SW480 (cell line): ENCODE measurements around the gene NTRK3.

Experiments
- DNase-seq: peaks from one replicate; pipeline ENCODE4 v3.0.0-alpha.2; 2016; ENCODE audit warnings: low spot score

The NTRK3 gene

DNA sequence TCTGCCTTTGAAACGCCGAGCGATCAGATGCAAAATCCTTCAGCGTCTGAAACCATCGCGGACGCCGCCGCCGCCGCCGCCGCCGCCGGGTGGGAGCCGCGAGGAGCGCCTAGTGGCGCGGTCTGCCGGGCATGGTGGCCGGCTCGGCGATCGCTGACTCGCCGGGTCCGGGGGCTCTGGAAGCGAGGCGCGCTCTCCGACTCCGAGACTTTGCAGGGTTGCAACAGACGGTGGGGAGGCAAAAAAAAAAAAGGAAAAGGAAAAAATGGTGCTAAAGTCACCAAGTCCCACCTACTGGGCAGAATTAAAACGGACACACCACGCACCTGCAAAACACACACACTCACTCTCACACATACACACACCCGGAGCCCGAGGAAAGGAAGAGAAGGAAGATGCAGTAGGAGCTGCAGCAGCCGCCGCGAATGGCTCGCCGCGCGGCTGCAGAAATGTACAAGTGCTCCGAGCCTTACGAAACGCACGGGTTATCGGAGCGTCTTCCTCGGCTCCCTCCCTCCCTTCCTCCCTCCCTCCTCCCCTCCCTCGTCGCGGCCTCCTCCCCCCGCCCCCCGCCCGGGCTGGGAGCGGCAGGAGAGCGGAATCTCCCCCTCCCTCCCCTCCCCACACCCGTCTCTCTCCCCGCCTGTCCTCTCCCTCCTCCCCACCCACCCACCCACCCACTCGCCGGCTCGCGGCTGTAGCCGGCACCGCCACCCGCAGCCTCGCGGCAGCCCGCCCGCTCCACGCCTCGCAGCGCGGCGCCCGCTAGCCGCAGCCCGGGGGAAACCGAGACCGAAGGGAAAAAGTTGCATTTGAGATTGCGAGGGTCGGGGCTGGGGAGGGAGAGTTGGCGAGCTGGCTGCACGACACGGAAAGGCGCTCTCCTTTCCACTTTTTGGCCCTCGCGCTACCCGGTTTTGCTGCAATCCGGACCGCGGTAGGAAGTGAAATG is at the start of gene NTRK3:
NTRK3 (minus strand) TSS at position 461 of the 952 bp plus-strand sequence. CDS start 586 bp downstream, outside the sequence.
- no peak for DNase-seq

DNA sequence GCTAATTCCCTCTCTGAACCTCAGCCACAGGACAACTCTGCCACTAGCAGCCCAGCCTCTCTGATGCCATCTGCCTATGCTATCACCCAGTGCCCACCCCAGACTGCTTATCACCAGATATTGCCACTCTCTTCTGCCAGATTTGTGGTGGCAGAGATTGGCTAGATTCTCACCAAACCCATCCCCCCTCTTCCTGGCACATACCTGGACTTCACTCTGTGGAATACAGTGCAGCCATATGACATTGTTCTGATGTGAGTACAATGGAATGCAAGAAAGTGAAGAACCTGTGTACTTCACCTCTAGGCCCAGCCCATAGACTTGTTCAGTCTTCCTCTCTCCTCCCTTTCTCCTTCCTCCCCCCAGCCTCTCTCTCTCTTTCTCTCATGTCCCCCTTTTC is 46.9 kb upstream of the NTRK3 start:
- DNase-seq: no peak

DNA sequence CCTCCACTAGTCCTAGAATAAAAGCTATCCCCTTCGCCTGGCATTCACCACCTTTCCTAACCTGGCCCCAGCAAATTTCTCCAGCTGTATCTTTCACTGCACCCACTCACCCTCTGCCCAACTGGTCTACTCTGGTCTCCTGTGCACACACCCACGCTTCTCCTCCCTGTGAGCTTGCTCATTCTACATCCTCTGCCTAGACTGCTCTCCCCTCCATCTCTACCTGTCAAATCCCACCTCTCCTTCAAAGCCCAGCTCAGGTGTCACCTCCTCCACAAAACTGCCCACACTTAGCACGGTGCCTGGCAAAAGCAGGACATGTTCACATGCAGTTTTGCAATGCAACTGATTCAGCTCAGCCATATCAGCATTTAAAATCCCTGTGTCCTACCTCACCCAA is 45.8 kb upstream of the NTRK3 start:
- DNase-seq: no peak

DNA sequence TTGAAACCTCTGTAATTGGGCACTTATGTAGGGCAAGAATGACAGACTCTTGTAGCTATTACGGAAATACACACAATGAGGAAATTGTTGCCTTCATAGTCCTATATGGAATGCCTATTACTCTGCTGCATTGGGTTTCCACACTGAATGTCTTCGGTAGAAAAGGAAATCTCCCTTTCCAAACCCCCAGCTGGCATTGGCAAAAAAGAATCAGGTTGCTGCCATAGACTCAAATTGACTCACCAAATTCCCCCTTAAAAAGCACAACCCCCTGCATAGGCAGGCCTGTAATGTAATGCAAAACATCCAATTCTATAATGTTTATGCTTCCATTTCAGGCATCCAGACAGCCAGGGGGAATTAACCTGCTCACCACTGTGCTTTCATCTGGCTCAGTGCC is 44.8 kb upstream of the NTRK3 start:
- DNase-seq: no peak

DNA sequence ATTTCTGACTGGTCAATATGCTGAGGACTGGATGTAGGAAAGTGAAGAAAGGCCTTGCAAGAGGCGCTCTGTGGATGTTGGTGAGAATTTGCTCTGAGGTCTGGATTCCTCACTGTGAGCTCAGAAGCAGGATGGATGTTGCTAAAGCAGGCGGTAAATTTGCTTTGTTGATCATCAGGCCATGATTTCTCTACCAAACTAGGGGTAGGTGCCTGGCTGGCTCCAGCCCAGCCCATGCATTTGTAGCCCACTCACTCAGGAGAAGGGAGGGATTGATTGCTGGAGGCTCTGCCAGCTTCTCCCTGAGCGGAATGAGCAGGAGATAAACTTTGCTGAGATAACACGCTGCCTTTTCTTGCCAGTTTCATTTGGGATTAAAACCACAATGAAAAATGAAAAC is 44.3 kb upstream of the NTRK3 start:
- no peak for DNase-seq

DNA sequence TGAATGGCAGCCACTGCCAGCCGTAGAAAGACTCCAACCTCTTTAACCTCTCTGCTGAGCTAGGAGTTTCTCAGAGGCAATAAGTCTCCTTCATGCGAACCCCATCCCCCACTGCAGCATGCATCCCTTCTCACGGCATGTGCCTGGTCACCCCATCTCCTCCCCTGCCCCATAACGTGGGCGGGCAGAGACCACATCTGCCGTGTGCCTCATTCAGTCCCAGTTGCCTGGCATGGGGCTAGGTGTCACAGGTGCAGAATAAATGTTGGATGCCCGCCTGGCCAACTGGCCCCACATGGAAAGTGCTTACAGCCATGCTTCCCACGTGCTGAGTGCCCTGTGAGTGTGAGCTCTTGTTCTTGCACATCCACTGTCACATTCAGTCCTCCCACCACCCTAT is 43.5 kb upstream of the NTRK3 start:
- DNase-seq: no peak

DNA sequence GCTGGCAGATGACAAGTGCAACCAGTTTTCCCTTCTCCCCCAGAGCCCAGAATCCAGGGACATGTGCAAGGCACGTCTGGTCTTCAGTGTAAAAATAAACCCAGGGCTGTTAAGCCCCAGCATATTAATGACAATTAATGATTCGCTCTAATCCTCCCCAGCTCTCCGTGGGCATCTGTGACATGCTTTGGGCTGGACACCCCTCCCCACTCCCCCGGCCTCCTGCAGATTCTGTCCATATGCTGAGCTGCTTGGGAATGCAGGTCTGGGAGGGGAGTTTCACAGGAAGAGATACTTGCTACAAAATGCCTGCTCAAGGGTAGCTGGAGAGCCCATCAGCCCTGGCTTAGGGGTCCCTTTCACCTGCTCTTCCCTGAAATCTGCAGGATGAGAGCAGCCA is 43.0 kb upstream of the NTRK3 start:
- DNase-seq: no peak

DNA sequence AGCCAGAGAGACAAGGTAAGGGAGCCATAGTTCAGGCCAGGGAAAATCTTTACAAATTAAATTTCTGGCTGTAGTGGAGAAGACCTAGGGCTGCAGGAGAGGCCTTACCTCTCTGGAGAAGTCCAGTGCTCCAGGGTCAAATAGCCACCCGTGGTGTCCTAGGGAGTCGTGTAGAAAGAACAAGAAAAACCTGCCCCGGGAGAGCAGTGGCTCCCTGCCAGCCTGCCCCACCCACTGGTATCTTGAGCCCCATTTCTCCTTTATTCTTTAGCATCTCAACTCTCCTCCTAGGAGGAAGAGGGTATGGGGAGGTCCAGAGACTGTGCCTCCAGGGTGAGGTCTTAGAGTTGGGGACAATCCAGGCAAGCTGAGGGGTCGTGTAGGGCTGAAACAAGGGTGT is 32.1 kb upstream of the NTRK3 start:
- no peak for DNase-seq

DNA sequence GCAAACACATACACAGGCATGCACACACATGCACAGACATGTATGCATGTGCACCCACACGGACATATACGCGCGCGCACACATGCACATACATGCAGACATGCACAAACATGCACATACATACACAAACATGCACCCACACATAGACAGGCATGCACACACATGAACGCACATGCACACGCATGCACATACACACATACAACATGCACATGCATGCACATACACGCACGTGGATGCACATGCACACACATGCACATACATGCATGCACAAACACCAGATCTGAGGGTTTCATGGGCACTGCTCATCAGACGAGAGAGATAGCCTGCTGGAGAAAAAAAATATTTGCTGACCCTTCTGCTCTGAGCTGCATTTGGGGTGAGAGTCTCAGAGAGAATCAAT is 31.7 kb upstream of the NTRK3 start:
- no peak for DNase-seq

DNA sequence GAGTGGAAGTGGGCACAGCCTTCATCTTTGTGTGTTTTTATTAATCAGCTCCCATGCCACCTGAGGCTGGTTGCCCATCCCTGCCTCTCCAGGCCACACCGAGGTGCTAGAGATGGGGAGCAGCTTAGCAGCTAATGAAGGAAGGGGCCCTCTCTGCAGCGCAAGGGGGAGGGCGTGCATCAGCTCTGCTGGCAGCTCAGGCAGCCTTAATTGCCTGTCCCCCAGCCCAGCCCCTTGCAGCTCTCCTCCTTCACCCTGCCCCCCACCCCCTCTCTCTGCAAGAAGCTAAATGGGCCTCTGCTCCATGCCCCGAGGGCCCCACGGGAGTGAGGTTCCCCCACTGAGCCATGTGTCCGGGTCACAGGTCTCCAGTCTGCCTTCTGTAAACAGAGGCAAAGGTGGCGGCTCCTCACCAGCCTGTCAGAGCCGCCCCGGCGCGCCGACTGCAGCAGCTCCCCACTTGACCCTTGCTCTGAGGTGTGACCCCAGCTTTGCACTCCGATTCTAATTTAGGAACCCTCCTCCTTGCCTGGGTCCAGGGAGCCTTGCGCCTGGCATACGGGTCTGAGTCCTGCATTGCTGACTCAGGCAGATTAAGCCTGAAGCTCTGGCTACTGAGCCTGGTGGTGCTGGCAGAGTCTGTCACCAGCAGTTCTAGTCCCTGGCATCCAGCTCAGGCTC is 27.9 kb upstream of the NTRK3 start:
- no peak for DNase-seq

DNA sequence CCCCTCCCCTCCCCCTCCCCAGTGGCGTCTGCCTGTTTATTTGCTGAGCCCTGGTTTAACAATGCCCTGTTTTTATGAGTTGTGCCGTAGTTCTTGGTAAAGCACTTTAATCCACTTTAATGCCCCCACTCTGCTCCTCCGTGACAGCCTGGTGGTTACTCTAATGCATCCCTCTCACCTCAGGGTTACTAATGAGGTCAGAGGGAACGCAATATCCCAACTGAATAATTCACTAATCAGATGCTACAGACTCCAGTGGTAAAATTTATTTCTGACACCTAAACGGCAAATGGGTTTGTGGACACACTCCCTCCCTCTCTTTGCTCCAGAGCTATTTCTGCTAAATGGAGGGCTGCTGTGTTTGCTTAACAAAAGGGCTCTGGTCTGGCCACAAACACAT is 26.1 kb upstream of the NTRK3 start:
- no peak for DNase-seq

DNA sequence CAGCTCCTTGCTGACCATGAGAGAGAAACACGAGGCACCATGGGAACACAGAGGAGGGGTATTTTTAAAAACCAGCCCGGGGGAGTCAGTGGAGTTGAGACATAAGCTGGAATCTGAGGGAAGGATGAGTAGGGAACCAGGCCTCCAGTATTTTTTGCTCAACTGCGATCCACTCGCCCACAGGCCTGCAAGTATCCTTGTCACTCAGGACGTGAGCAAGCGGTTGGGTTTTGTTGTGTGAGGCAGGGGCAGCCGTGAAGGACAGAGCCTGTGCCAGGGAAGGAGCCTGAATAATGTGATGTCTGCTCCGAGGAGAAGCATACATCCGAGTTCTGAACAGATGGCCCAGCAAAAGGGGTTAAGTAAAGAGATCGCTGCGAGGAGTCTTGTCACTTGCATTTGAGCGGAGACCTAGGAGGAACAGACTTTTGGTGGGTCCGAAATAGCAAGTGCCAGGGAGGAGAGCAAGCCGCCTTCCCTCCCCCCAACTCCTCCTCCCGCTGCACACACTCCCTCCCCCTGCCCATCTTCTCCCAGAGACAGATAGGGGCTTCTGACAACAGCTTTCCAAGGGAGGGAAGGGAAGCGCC is 20.4 kb upstream of the NTRK3 start:
- DNase-seq: no peak

DNA sequence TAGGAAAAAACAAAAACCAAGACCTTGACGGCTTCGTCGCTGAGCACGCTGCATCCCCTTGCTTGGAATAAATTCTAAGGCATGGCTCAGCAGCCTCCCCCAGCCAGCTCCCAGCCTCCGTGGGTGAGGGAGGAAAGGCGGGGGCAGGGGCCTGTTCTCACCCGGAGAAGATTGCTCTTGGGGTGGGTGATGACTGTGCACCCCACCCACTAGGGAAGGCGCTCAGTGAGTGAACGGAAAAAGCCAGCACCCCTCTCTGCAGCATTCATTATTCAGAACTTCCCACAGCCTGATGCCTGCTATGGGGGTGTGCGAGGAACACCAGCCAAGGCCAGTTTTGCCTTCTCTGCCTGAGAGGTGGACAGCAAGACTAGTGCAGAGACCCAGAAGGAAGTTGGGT is 19.3 kb upstream of the NTRK3 start:
- DNase-seq: no peak

DNA sequence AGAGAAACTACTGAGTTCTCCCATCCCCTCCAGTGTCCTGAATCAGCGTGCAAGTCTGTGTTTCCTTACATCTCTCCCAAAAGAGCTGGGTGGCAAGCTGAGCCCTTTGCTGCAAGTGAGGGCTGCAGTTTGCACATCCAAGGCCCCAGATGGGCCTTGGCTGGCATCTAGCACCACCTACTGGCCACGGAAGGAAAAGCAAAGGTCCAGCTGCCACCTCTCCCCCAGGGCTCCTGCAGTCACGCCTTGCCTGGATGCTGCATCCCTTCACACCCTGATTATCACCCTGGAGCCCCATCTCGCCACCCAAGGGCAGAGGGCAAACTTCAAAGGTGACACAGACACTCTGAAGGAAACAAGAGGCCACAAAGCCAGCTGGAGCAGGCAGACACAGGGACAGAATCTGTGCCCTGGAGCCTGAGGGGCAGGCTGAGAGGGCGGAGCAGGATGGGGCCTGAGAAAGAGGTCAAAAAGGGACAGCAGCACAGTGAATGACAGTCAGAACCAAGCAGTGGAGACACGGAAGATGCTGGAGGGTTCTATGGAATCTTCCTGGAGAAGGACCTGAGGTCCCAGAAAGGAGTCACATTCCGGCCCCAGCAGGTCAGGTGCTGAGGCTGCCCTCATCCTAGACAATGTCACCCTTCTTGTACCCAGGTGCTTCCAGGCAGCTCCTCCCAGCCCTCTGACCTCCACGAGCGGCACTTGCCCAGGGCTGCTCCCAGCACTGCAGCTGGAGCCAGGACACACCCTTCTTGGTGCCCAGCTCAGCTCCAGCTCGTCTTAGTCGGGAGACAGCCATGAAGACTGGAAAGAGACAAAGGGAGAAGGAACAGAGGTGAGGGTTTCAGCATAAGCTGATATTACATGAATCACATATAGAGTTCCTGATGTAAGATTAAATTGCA is 18.3 kb upstream of the NTRK3 start:
- DNase-seq: peak; percentile 43

DNA sequence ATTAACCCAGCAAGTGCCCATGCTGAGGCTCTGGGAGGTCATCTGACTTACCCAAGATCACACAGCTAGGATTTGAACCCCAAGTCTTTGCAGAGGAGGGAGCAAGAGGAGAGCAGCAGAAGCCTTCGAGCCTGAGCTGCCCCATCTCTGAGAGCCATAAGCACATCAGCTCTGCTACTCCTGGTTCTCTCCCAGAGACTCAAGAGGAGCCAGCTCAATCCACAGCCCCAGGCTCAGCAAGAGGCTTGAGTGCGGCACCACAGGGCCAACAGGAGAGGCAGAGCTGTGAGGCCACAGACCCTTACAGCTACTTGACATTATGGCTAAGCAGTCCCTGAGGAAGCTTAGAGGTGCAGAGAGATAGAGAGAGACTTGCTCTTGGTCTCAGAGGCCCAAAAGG is 15.9 kb upstream of the NTRK3 start:
- no peak for DNase-seq

DNA sequence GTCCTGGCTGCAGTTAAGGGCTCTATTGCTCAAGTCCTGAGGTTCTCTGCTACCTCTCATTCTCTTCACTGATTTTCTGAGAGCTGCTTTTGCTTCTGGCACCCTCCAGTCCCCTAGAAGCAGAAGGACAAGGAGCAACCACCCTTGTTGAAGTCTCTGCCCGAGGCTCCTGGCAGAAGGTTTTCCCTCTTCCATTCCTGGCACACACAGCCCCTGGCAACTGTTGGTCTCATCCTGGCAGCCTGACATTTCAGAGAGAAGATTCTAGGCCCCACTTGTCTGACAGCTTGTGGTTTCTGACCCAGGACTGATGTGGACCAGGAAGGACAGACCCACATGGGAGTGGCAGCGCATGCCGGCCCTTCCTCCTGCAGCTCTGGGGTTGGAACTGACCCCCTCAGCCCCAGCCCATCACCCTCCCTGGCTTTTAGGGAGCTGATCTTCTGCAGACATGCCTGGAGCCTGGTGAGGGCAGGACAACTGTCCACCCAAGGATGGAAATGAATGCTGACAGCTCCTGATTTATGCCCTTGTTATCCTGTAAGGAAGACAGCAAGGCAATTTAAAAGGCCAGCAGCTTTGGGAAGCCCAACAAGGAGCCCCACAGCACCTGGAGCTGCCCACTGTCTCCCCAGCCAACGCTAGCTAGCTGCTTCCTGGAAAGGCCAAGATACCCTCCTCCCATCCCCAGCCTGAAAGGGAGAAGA is 13.0 kb upstream of the NTRK3 start:
- no peak for DNase-seq

DNA sequence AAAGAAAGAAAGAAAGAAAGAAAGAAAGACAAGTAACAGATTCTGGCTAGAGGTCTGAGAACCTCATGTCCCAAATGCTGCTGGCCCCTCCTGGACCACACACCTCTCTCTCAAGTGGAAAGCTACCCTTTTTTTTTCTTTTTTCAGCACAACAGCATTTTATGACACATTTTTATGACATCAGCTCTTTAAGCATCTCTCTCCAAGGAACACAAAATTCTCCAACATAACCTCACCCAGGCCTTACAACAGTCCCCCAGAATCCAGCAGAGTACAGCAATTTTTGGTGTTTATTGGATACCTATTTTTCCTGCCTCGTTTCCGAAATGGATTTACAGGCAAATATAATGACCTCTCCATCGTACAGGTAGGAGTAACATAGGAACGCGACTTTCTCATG is 11.2 kb upstream of the NTRK3 start:
- no peak for DNase-seq

DNA sequence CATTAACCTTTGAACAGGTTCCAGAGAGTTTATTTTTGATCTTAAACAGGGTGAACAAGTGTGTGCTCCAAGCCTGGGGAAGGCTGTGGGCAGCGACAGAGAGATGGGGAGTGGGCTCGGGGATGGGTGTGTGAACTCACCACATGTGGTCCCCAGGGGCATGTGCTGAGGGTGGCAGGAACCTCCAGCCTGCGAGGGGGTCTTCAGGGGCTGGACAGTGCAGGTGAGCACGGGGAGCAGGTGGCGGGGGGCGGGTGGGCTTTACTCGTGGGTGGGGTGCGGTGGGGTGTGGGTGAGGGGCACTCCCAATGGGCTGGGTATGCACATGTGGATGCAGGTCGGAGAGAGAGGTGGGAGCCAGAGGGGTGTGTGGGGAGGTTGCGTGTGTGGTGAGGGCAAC is 9.6 kb upstream of the NTRK3 start:
- no peak for DNase-seq

DNA sequence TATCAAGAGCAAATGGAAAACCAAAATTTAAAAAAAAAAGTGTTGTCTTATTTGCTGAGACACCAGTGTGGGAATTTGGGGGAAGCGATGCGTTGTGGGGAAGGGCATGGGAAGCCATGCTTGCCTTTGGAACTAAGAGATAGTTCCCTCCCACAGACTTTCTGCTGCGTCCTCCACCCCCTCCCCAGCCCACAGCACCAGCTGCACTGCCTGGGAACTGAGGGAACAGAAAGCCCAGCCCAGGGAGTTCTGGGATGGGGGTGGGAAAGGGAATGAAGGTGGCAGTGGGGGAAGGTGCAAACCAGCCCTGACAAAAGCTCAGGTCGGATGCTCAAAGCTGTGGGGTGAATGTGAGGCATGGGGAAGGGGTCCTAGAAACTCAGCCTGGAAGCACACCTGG is 8.1 kb upstream of the NTRK3 start:
- DNase-seq: no peak

DNA sequence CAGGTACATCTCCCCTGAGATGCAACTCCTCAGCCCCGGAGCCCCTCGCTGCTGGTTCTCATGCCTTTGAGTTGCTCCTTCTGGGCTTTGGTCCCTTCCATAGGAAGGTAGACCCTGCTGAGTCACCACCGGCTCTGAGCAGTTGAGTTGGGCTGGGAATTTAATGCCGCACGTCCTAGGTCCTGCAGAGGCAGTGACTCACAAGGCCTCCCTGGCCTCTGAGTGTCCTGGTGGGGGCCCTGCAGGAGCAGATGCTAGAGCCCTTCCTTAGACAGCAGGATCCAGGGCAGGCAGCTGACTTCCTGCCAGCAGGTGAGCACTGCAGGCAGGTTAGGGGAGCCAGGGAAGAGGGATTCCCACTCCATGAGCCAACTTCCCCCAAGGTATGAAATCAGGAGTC is 5.5 kb upstream of the NTRK3 start:
- DNase-seq: no peak

DNA sequence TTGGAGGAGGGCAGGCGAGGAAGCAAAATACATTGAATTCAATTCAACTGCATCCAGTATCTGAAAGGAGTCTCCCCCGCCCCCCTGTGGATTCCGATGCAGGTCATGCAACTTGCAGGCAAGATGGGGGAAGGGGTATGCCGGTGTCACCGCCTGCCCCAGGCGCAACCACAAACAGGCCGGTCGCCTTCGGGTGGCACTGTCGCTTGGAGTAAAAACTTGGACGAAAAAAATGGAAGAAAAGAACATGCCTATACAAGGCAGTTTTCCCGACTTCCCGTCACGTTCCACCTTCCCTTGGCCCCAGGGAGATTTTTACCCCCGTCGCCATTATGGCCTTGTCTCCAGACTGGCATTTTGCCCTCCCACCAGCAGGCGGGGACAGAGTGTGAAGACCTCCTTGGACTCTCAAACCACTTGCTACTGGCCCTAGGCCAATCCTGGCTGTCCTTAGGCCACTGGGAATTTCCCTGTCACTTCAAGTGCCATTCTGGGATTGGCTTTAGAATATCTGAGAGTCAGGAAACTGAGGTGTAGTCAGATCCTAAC is 1.6 kb upstream of the NTRK3 start:
- no peak for DNase-seq
